ENCODE results near the gene IPO9. TPM values are rescaled to one million over a fixed set of nuclear protein-coding genes. Genes with fewer than 3 reads are reported as not detected.

The IPO9 gene
- total RNA-seq, 6 experiments from 2014 or later: 54.1 to 77.8 (median 63.6) TPM

- H3K4me1 Mint-ChIP-seq (ENCODE audit: low read depth): peaks cover 65% of the 10 kb centered on the region
- peak overlapping the region; percentile 70 for H3K4me3 Mint-ChIP-seq
- no peak for TF ChIP-seq CTCF (IDR thresholded peaks at IDR 0.05)
- no peaks in the 10 kb centered on the region for H3K9me3 Mint-ChIP-seq
- H3K27ac Mint-ChIP-seq: peak overlapping the region; percentile 91
- peaks cover 38% of the 10 kb centered on the region for H3K36me3 Mint-ChIP-seq (ENCODE audit: low read depth)
- H3K27me3 Mint-ChIP-seq (ENCODE audit: insufficient read depth): peaks cover 4% of the 10 kb centered on the region
- no peak for DNase-seq
Observed at GRCh38 chr1:201918343-201918742, 89.4 kb downstream of the IPO9 start.

- no peak for TF ChIP-seq CTCF (IDR thresholded peaks at IDR 0.05)
- Mint-ChIP-seq H3K9me3 (no peaks in the 10 kb centered on the region), H3K27ac (peak overlapping the region; percentile 15; the same call in 1 of the 2 replicates), H3K4me1 (ENCODE audit: low read depth) (peaks cover 40% of the 10 kb centered on the region), H3K4me3 (no peak overlapping the region), H3K27me3 (ENCODE audit: insufficient read depth) (peaks cover 1% of the 10 kb centered on the region), H3K36me3 (ENCODE audit: low read depth) (peaks cover 22% of the 10 kb centered on the region)
- DNase-seq: no peak
Observed at GRCh38 chr1:201921952-201922558, 93.1 kb downstream of the IPO9 start.

GRCh38 chr1:201925301-201925567 is 96.3 kb downstream of the IPO9 start:
- Mint-ChIP-seq H3K36me3 (ENCODE audit: low read depth) (peaks cover 21% of the 10 kb centered on the region), H3K4me3 (no peak overlapping the region), H3K27ac (no peak overlapping the region), H3K4me1 (ENCODE audit: low read depth) (peaks cover 21% of the 10 kb centered on the region), H3K27me3 (ENCODE audit: insufficient read depth) (peaks cover 1% of the 10 kb centered on the region), H3K9me3 (no peaks in the 10 kb centered on the region)
- TF ChIP-seq CTCF (IDR thresholded peaks at IDR 0.05): no peak
- no peak for DNase-seq

- H3K4me3 Mint-ChIP-seq: no peak overlapping the region
- H3K4me1 Mint-ChIP-seq (ENCODE audit: low read depth): peaks cover 16% of the 10 kb centered on the region
- no peak overlapping the region for H3K27ac Mint-ChIP-seq
- peaks cover 1% of the 10 kb centered on the region for H3K27me3 Mint-ChIP-seq (ENCODE audit: insufficient read depth)
- TF ChIP-seq CTCF (IDR thresholded peaks at IDR 0.05): no peak
- DNase-seq: no peak
- H3K9me3 Mint-ChIP-seq: no peaks in the 10 kb centered on the region
- H3K36me3 Mint-ChIP-seq (ENCODE audit: low read depth): peaks cover 12% of the 10 kb centered on the region
Observed at GRCh38 chr1:201925981-201926645, 97.2 kb downstream of the IPO9 start.

- Mint-ChIP-seq H3K9me3 (no peaks in the 10 kb centered on the region), H3K36me3 (ENCODE audit: low read depth) (no peaks in the 10 kb centered on the region; the same call in 1 of the 2 replicates), H3K27me3 (ENCODE audit: insufficient read depth) (peaks cover 1% of the 10 kb centered on the region), H3K4me3 (no peak overlapping the region), H3K27ac (no peak overlapping the region), H3K4me1 (ENCODE audit: low read depth) (peaks cover 5% of the 10 kb centered on the region; the same call in 1 of the 2 replicates)
- no peak for TF ChIP-seq CTCF (IDR thresholded peaks at IDR 0.05)
- no peak for DNase-seq
Observed at GRCh38 chr1:201928266-201928665, 99.3 kb downstream of the IPO9 start.

All from HFFc6 (cell line).